Mesendoderm (in vitro differentiated cells): ENCODE results near the gene MROH2A.
"Not testable (repeated sequence)": the region's sequence is repeated elsewhere in the genome, so short reads cannot be mapped to it uniquely, and the experiment has no call there.

ENCODE experiments used
- DNase-seq: peaks from one replicate; pipeline ENCODE4 v3.0.0; 2013
- H2AK5ac ChIP-seq: 2 replicates; pipeline ENCODE4 v1.6.1; 2013; ENCODE audit warnings: low read length, inconsistent platforms
- H2BK120ac ChIP-seq: 2 replicates; pipeline ENCODE4 v1.6.1; 2013; ENCODE audit warnings: low read depth, mild to moderate bottlenecking, low read length, moderate library complexity, mixed read lengths
- H2BK15ac ChIP-seq: replicated peaks from 2 replicates; pipeline ENCODE4 v1.6.1; 2013; ENCODE audit warnings: low read depth, mild to moderate bottlenecking, moderate library complexity
- H2BK5ac ChIP-seq: 2 replicates; pipeline ENCODE4 v1.6.1; 2013; ENCODE audit warnings: low read length, inconsistent platforms
- H3K18ac ChIP-seq: 2 replicates; pipeline ENCODE4 v1.6.1; 2013; ENCODE audit warnings: mild to moderate bottlenecking, low read length, mixed read lengths
- H3K23ac ChIP-seq: one replicate; pipeline ENCODE4 v1.6.1; 2013; ENCODE audit warnings: low read length
- H3K27ac ChIP-seq: 2 replicates; pipeline ENCODE4 v1.5.1; 2013; ENCODE audit warnings: low read depth, mild to moderate bottlenecking, inconsistent platforms, low read length, moderate library complexity
- H3K27me3 ChIP-seq: 2 replicates; pipeline ENCODE4 v1.6.1; 2013; ENCODE audit warnings: low read length, control low read depth, mild to moderate bottlenecking, inconsistent platforms; ENCODE audit not compliant: insufficient read depth, poor library complexity
- H3K36me3 ChIP-seq: 2 replicates; pipeline ENCODE4 v1.6.1; 2013; ENCODE audit warnings: low read length, inconsistent platforms; ENCODE audit not compliant: control insufficient read depth, insufficient read depth
- H3K4ac ChIP-seq: one replicate; pipeline ENCODE4 v1.6.1; 2013; ENCODE audit warnings: low read depth, mild to moderate bottlenecking, low read length, moderate library complexity
- H3K4me1 ChIP-seq: 2 replicates; pipeline ENCODE4 v1.6.1; 2013; ENCODE audit warnings: low read depth, low read length, inconsistent platforms; ENCODE audit not compliant: control insufficient read depth
- H3K4me2 ChIP-seq: 2 replicates; pipeline ENCODE4 v1.6.1; 2013; ENCODE audit warnings: low read length
- H3K4me3 ChIP-seq: 2 replicates; pipeline ENCODE4 v1.5.1; 2013; ENCODE audit warnings: mild to moderate bottlenecking, low read length
- H3K56ac ChIP-seq: one replicate; pipeline ENCODE4 v1.6.1; 2013; ENCODE audit warnings: low read length
- H3K79me1 ChIP-seq: 2 replicates; pipeline ENCODE4 v1.6.1; 2013; ENCODE audit warnings: low read length, inconsistent platforms
- H3K79me2 ChIP-seq: 2 replicates; pipeline ENCODE4 v1.6.1; 2013; ENCODE audit warnings: mild to moderate bottlenecking, low read length; ENCODE audit not compliant: control insufficient read depth, insufficient read depth
- H3K9ac ChIP-seq: 2 replicates; pipeline ENCODE4 v1.6.1; 2013; ENCODE audit warnings: low read length, inconsistent platforms
- H4K5ac ChIP-seq: one replicate; pipeline ENCODE4 v1.6.1; 2013; ENCODE audit warnings: low read length
- H4K8ac ChIP-seq: one replicate; pipeline ENCODE4 v1.6.1; 2013; ENCODE audit warnings: low read depth, mild to moderate bottlenecking, control low read depth, low read length, moderate library complexity
- WGBS: extraction: QIAGEN DNeasy Blood & Tissue Kit; methylation state at CpG from one replicate; pipeline ENCODE4 v1.1.7; 2013; ENCODE audit warnings: low lambda C conversion rate, missing lambda C conversion rate; ENCODE audit not compliant: insufficient coverage; ENCODE audit errors: extremely low coverage; 5-methylcytosine and 5-hydroxymethylcytosine counted together

MROH2A gene

GRCh38 chr2:233751212-233752009 lies 26.7 kb upstream of the MROH2A start:
- not testable (repeated sequence) for H3K36me3 ChIP-seq, H3K79me1 ChIP-seq, H3K4me3 ChIP-seq, DNase-seq, H3K27ac ChIP-seq, H3K4me2 ChIP-seq, H3K79me2 ChIP-seq, H2AK5ac ChIP-seq, H3K4me1 ChIP-seq, H3K9ac ChIP-seq, H3K27me3 ChIP-seq, H2BK15ac ChIP-seq, H3K18ac ChIP-seq, H3K56ac ChIP-seq, H2BK120ac ChIP-seq, H3K4ac ChIP-seq, H4K8ac ChIP-seq, H4K5ac ChIP-seq, H2BK5ac ChIP-seq, H3K23ac ChIP-seq
- WGBS = no CpG with 5 or more reads among the region's 2 CpGs

GRCh38 chr2:233754872-233755611 lies 23.1 kb upstream of the MROH2A start:
- Histone ChIP-seq H3K27me3 (no peaks in the 10 kb centered on the region), H3K79me2 (no peaks in the 10 kb centered on the region), H3K36me3 (no peaks in the 10 kb centered on the region), H2BK120ac (no peak overlapping the region), H3K18ac (no peak overlapping the region), H3K9ac (no peak overlapping the region), H3K27ac (no peak overlapping the region), H2AK5ac (no peak overlapping the region), H3K4me1 (no peaks in the 10 kb centered on the region), H3K23ac (no peak overlapping the region), H3K4me3 (no peak overlapping the region), H3K56ac (no peak overlapping the region), H2BK15ac (no peak overlapping the region), H2BK5ac (no peak overlapping the region), H3K4ac (no peak overlapping the region), H4K8ac (no peak overlapping the region), H3K4me2 (no peak overlapping the region), H4K5ac (no peak overlapping the region), H3K79me1 (no peaks in the 10 kb centered on the region)
- DNase-seq = no peak
- WGBS = no CpG with 5 or more reads among the region's 44 CpGs

- H3K4me1 ChIP-seq = no peaks in the 10 kb centered on the region
- no peak overlapping the region for H3K9ac ChIP-seq
- H3K23ac ChIP-seq = no peak overlapping the region
- no peak for DNase-seq
- H3K27me3 ChIP-seq = no peaks in the 10 kb centered on the region
- H2BK5ac ChIP-seq = no peak overlapping the region
- no peak overlapping the region for H2BK120ac ChIP-seq
- no peak overlapping the region for H3K4me2 ChIP-seq
- H3K27ac ChIP-seq = no peak overlapping the region
- H3K4me3 ChIP-seq = no peak overlapping the region
- no peak overlapping the region for H2AK5ac ChIP-seq
- H3K36me3 ChIP-seq = no peaks in the 10 kb centered on the region
- no peaks in the 10 kb centered on the region for H3K79me1 ChIP-seq
- H3K4ac ChIP-seq = no peak overlapping the region
- no peak overlapping the region for H3K18ac ChIP-seq
- H3K56ac ChIP-seq = no peak overlapping the region
- no peak overlapping the region for H4K8ac ChIP-seq
- no peak overlapping the region for H4K5ac ChIP-seq
- WGBS = no CpG with 5 or more reads among the region's 7 CpGs
- H2BK15ac ChIP-seq = no peak overlapping the region
- no peaks in the 10 kb centered on the region for H3K79me2 ChIP-seq
Measured at GRCh38 chr2:233756429-233757081, 21.6 kb upstream of the MROH2A start.

GRCh38 chr2:233758141-233758540 lies 20.0 kb upstream of the MROH2A start:
- no peaks in the 10 kb centered on the region for H3K36me3 ChIP-seq
- H4K8ac ChIP-seq = no peak overlapping the region
- H3K27ac ChIP-seq = no peak overlapping the region
- no peak overlapping the region for H3K56ac ChIP-seq
- no peak overlapping the region for H2AK5ac ChIP-seq
- H3K27me3 ChIP-seq = no peaks in the 10 kb centered on the region
- no peak overlapping the region for H2BK15ac ChIP-seq
- H2BK120ac ChIP-seq = no peak overlapping the region
- no peak overlapping the region for H3K4me2 ChIP-seq
- DNase-seq = no peak
- no peak overlapping the region for H4K5ac ChIP-seq
- H3K4ac ChIP-seq = no peak overlapping the region
- no peak overlapping the region for H3K18ac ChIP-seq
- no peak overlapping the region for H3K23ac ChIP-seq
- H3K79me1 ChIP-seq = no peaks in the 10 kb centered on the region
- no peak overlapping the region for H3K9ac ChIP-seq
- H3K4me3 ChIP-seq = no peak overlapping the region
- H2BK5ac ChIP-seq = no peak overlapping the region
- no peaks in the 10 kb centered on the region for H3K79me2 ChIP-seq
- H3K4me1 ChIP-seq = no peaks in the 10 kb centered on the region

GRCh38 chr2:233758849-233759248 lies 19.3 kb upstream of the MROH2A start:
- Histone ChIP-seq H3K4ac (no peak overlapping the region), H2AK5ac (no peak overlapping the region), H3K79me2 (no peaks in the 10 kb centered on the region), H2BK5ac (no peak overlapping the region), H2BK15ac (no peak overlapping the region), H4K5ac (no peak overlapping the region), H3K4me2 (no peak overlapping the region), H3K18ac (no peak overlapping the region), H3K27ac (no peak overlapping the region), H3K4me1 (no peaks in the 10 kb centered on the region), H2BK120ac (no peak overlapping the region), H3K27me3 (no peaks in the 10 kb centered on the region), H3K79me1 (no peaks in the 10 kb centered on the region), H3K36me3 (no peaks in the 10 kb centered on the region), H3K9ac (no peak overlapping the region), H3K23ac (no peak overlapping the region), H3K4me3 (no peak overlapping the region), H4K8ac (no peak overlapping the region), H3K56ac (no peak overlapping the region)
- peak; percentile 1 for DNase-seq
- WGBS = no CpG with 5 or more reads among the region's 2 CpGs
